ENCODE measurements around the gene NAP1L3.

GRCh38 chrX:93673869-93674271, 492 bp upstream of the NAP1L3 start, which contains the start of gene FAM133A:
- TF ChIP-seq POLR2AphosphoS5 (IDR thresholded peaks at IDR 0.05; ENCODE audit: low read depth, low read length), result no peak
- no peak for TF ChIP-seq ATF3 (IDR thresholded peaks at IDR 0.05)
- no peak for TF ChIP-seq CTCF (IDR thresholded peaks at IDR 0.05 in 2 of 3, conservative IDR thresholded peaks at IDR 0.05 in 1 of 3; ENCODE audit: borderline replicate concordance in 1 of 3, insufficient read depth in 1 of 3, low read depth in 2 of 3, low read length in 2 of 3)
- no peak for TF ChIP-seq MAX (IDR thresholded peaks at IDR 0.05)
- no peak for TF ChIP-seq EZH2 (IDR thresholded peaks at IDR 0.05)
- TF ChIP-seq ELF1 (IDR thresholded peaks at IDR 0.05; ENCODE audit: borderline replicate concordance, low read depth), result no peak
- no peak for TF ChIP-seq TCF7L2 (IDR thresholded peaks at IDR 0.05; ENCODE audit: borderline replicate concordance, extremely low read depth, insufficient read depth, insufficient read length)
- no peak for TF ChIP-seq JUND (IDR thresholded peaks at IDR 0.05)
- no peak for TF ChIP-seq POLR2A (IDR thresholded peaks at IDR 0.05; ENCODE audit: borderline replicate concordance, extremely low read depth, insufficient read depth, insufficient read length)
- no peak for TF ChIP-seq SP1 (IDR thresholded peaks at IDR 0.05; ENCODE audit: low read depth)
- no peak for TF ChIP-seq REST (IDR thresholded peaks at IDR 0.05; ENCODE audit: low read depth)
- no peak for TF ChIP-seq FOSL1 (IDR thresholded peaks at IDR 0.05; ENCODE audit: low read depth)
- no peak for TF ChIP-seq ZBTB33 (IDR thresholded peaks at IDR 0.05; ENCODE audit: extremely low read depth, insufficient replicate concordance, low read length)
- TF ChIP-seq RAD21 (IDR thresholded peaks at IDR 0.05; ENCODE audit: low read depth), result no peak
